GM18868 (cell line): ENCODE data around the gene GXYLT2.
"Not testable (repeated sequence)": the region's sequence is repeated elsewhere in the genome, so short reads cannot be mapped to it uniquely, and the experiment has no call there.

ENCODE experiments used
- ATAC-seq: cut with Tn5 transposase; IDR thresholded peaks from one replicate; pipeline ENCODE4 v1.9.1; 2021; ENCODE audit warnings: mild to moderate bottlenecking, moderate library complexity; ENCODE audit not compliant: unreplicated experiment

Gene GXYLT2

GRCh38 chr3:72972706-72973030 is 84.8 kb downstream of the GXYLT2 start:
- no peak for ATAC-seq

GRCh38 chr3:72973031-72973723 is 85.3 kb downstream of the GXYLT2 start:
- ATAC-seq: no peak

GRCh38 chr3:72973786-72974185 is 85.9 kb downstream of the GXYLT2 start:
- ATAC-seq: no peak

GRCh38 chr3:72974956-72975355 is 87.1 kb downstream of the GXYLT2 start:
- no peak for ATAC-seq

- no peak for ATAC-seq
Observed at GRCh38 chr3:72976281-72976741, 88.5 kb downstream of the GXYLT2 start.

GRCh38 chr3:72977060-72977808 is 89.4 kb downstream of the GXYLT2 start:
- ATAC-seq: peak; percentile 83

- ATAC-seq: no peak
Observed at GRCh38 chr3:72982609-72983366, 94.9 kb downstream of the GXYLT2 start.

- ATAC-seq: no peak
Observed at GRCh38 chr3:72985576-72985975, 97.7 kb downstream of the GXYLT2 start.

- ATAC-seq: no peak
Observed at GRCh38 chr3:72990701-72991395, 103.0 kb downstream of the GXYLT2 start.

GRCh38 chr3:72991522-72991921 is 103.7 kb downstream of the GXYLT2 start:
- no peak for ATAC-seq

GRCh38 chr3:72993391-72993790 is 105.5 kb downstream of the GXYLT2 start:
- no peak for ATAC-seq

- ATAC-seq: no peak
Observed at GRCh38 chr3:72995337-72995736, 107.5 kb downstream of the GXYLT2 start.

- ATAC-seq: no peak
Observed at GRCh38 chr3:72996121-72996472, 108.3 kb downstream of the GXYLT2 start.

- ATAC-seq: peak; percentile 87
Observed at GRCh38 chr3:72996473-72997333, 108.9 kb downstream of the GXYLT2 start, which contains the start of gene PPP4R2. TSS of gene PPP4R2 (plus strand) at chr3:72996811. CDS start at chr3:72997038, 227 bp downstream.

- peak; percentile 28 for ATAC-seq
Observed at GRCh38 chr3:72997421-72997961, 109.6 kb downstream of the GXYLT2 start.

- no peak for ATAC-seq
Observed at GRCh38 chr3:72998466-72998865, 110.6 kb downstream of the GXYLT2 start.

GRCh38 chr3:72999951-73000350 is 112.1 kb downstream of the GXYLT2 start:
- no peak for ATAC-seq

- not testable (repeated sequence) for ATAC-seq
Observed at GRCh38 chr3:73003050-73003449, 115.2 kb downstream of the GXYLT2 start.

- no peak for ATAC-seq
Observed at GRCh38 chr3:73004316-73004715, 116.5 kb downstream of the GXYLT2 start.
